Osteoblast (primary cell): Measurements from ENCODE around the gene TEFM. TPM values are rescaled to one million over a fixed set of nuclear protein-coding genes. Genes with fewer than 3 reads are reported as not detected.
"Not testable (repeated sequence)": the region's sequence is repeated elsewhere in the genome, so short reads cannot be mapped to it uniquely, and the experiment has no call there.

ENCODE experiments used
- DNase-seq: peaks from one replicate; pipeline ENCODE4 v3.0.0; 2011; ENCODE audit warnings: low spot score, mixed read lengths; ENCODE audit not compliant: insufficient read length; ENCODE audit errors: missing footprints
- H2AFZ ChIP-seq: 2 replicates; pipeline ENCODE4 v1.6.0; 2011; ENCODE audit warnings: mild to moderate bottlenecking, low read length
- H3K27ac ChIP-seq: 2 replicates; pipeline ENCODE4 v1.5.1; 2011; ENCODE audit warnings: mild to moderate bottlenecking, low read depth, low read length, moderate library complexity
- H3K27me3 ChIP-seq: 2 replicates; pipeline ENCODE4 v1.6.0; 2012; ENCODE audit warnings: mild to moderate bottlenecking, control low read depth, inconsistent platforms, low read length, moderate library complexity; ENCODE audit not compliant: insufficient read depth
- H3K36me3 ChIP-seq: 2 replicates; pipeline ENCODE4 v1.5.1; 2011; ENCODE audit warnings: mild to moderate bottlenecking, low read length, control low read depth, moderate library complexity; ENCODE audit not compliant: insufficient read depth
- H3K4me1 ChIP-seq: 2 replicates; pipeline ENCODE4 v1.5.1; 2011; ENCODE audit warnings: mild to moderate bottlenecking, low read length, control low read depth, moderate library complexity; ENCODE audit not compliant: insufficient read depth
- H3K4me2 ChIP-seq: 2 replicates; pipeline ENCODE4 v1.6.0; 2011; ENCODE audit warnings: mild to moderate bottlenecking, low read length; ENCODE audit not compliant: insufficient read depth
- H3K4me3 ChIP-seq: fragments of 200-600 bp; sonication (generic); 3 replicates; pipeline ENCODE4 v1.5.1; 2012; ENCODE audit warnings: mild to moderate bottlenecking, low read length, inconsistent platforms; ENCODE audit not compliant: insufficient read depth
- H3K79me2 ChIP-seq: 2 replicates; pipeline ENCODE4 v1.6.0; 2012; ENCODE audit warnings: mild to moderate bottlenecking, low read length, control low read depth, inconsistent platforms; ENCODE audit not compliant: insufficient read depth
- H3K9me3 ChIP-seq: 2 replicates; pipeline ENCODE4 v1.5.1; 2011; ENCODE audit warnings: low read depth, low read length, control low read depth
- H4K20me1 ChIP-seq: 2 replicates; pipeline ENCODE4 v1.6.0; 2012; ENCODE audit warnings: mild to moderate bottlenecking, low read length, control low read depth; ENCODE audit not compliant: insufficient read depth
- CTCF ChIP-seq: IDR thresholded peaks from 2 replicates; pipeline ENCODE4 v1.5.1; 2011; ENCODE audit warnings: mild to moderate bottlenecking, low read depth, low read length, moderate library complexity; ENCODE audit errors: extremely low read depth
- total RNA-seq: library from RNA; depleted of rRNA; stranded (reverse); fragments of >200 nt; gene quantifications from 2 replicates; pipeline ENCODE4 v1.2.3, GENCODE V29; 2012

Gene TEFM
- total RNA-seq, 1 donor, result 10.9 TPM

- Histone ChIP-seq H3K4me1 (no peaks in the 10 kb centered on the region), H4K20me1 (no peaks in the 10 kb centered on the region), H3K36me3 (no peaks in the 10 kb centered on the region), H3K9me3 (no peaks in the 10 kb centered on the region), H3K27me3 (peaks cover 3% of the 10 kb centered on the region), H3K4me3 (no peak overlapping the region), H3K27ac (no peak overlapping the region), H3K79me2 (no peaks in the 10 kb centered on the region), H2AFZ (no peak overlapping the region), H3K4me2 (no peak overlapping the region)
- DNase-seq, result no peak
- no peak for TF ChIP-seq CTCF
Observed at GRCh38 chr17:30939051-30939689, 33.1 kb upstream of the TEFM start.

GRCh38 chr17:30933966-30934365, 27.9 kb upstream of the TEFM start:
- no peak for DNase-seq
- Histone ChIP-seq H4K20me1 (no peaks in the 10 kb centered on the region), H3K4me2 (no peak overlapping the region)

GRCh38 chr17:30931582-30931981, 25.5 kb upstream of the TEFM start:
- not testable (repeated sequence) for H3K4me1 ChIP-seq, H3K27ac ChIP-seq, H3K4me2 ChIP-seq, DNase-seq, H3K4me3 ChIP-seq, H3K9me3 ChIP-seq, H2AFZ ChIP-seq, H4K20me1 ChIP-seq, H3K36me3 ChIP-seq, H3K79me2 ChIP-seq, H3K27me3 ChIP-seq

More at GRCh38 chr17:30933966-30934365, 27.9 kb upstream of the TEFM start:
- Histone ChIP-seq H3K9me3 (no peaks in the 10 kb centered on the region), H3K79me2 (no peaks in the 10 kb centered on the region), H3K36me3 (no peaks in the 10 kb centered on the region), H3K27ac (no peak overlapping the region), H3K4me3 (no peak overlapping the region), H3K4me1 (no peaks in the 10 kb centered on the region), H2AFZ (no peak overlapping the region), H3K27me3 (no peaks in the 10 kb centered on the region)
- TF ChIP-seq CTCF, result no peak

- Histone ChIP-seq H3K9me3 (no peaks in the 10 kb centered on the region), H3K4me1 (no peaks in the 10 kb centered on the region), H3K4me2 (no peak overlapping the region), H3K4me3 (no peak overlapping the region), H2AFZ (no peak overlapping the region), H3K79me2 (no peaks in the 10 kb centered on the region), H3K27ac (no peak overlapping the region), H3K27me3 (no peaks in the 10 kb centered on the region), H4K20me1 (no peaks in the 10 kb centered on the region), H3K36me3 (no peaks in the 10 kb centered on the region)
- no peak for TF ChIP-seq CTCF
- DNase-seq, result no peak
Observed at GRCh38 chr17:30930495-30930894, 24.5 kb upstream of the TEFM start.

- H3K4me2 ChIP-seq, H3K79me2 ChIP-seq, H3K27ac ChIP-seq, H3K4me3 ChIP-seq, H3K27me3 ChIP-seq, H4K20me1 ChIP-seq, H2AFZ ChIP-seq, H3K36me3 ChIP-seq, H3K4me1 ChIP-seq, H3K9me3 ChIP-seq, DNase-seq: not testable (repeated sequence)
Observed at GRCh38 chr17:30929861-30930260, 23.8 kb upstream of the TEFM start.
